ENCODE results near the gene CYP11A1.

DNA sequence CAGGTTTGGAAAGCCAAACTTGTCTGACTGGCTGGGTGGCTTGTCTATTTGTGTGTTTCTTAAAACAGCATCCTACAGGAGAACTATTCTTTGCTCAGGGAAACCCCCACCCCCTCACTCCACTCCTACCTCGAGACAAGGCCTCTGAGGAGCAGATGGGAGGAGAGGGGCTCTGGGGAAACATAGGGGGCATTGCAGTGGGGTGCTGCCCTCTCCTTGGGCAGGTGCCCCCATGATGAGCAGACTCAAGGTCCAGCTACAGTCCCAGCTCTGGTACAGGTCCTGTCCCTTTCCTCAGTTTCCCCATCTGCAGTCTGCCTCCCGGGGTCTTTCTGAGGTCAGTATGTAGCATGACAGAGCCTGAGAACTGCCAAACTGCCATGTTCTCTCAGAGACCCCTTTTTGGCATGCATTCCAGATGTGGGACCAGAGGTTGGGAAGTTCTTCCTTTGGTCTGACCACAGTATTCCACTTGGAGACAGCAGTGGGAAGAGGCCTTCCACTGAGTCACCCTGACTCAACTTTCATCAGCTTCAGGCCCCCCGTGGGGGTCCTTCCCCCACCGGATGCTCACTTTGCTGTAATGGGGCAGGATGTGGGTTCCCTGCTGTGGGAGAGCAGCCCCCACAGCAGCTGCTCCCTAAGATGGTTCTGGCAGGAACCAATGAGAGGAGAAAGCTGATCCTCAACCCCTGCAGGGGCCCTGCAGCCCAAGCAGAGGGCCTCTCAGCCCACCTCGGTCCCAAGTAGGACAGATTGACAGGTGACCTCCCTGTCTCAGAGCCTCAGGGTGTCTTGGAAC lies 32.3 kb upstream of the CYP11A1 start:
- TF ChIP-seq, protein P1, sequence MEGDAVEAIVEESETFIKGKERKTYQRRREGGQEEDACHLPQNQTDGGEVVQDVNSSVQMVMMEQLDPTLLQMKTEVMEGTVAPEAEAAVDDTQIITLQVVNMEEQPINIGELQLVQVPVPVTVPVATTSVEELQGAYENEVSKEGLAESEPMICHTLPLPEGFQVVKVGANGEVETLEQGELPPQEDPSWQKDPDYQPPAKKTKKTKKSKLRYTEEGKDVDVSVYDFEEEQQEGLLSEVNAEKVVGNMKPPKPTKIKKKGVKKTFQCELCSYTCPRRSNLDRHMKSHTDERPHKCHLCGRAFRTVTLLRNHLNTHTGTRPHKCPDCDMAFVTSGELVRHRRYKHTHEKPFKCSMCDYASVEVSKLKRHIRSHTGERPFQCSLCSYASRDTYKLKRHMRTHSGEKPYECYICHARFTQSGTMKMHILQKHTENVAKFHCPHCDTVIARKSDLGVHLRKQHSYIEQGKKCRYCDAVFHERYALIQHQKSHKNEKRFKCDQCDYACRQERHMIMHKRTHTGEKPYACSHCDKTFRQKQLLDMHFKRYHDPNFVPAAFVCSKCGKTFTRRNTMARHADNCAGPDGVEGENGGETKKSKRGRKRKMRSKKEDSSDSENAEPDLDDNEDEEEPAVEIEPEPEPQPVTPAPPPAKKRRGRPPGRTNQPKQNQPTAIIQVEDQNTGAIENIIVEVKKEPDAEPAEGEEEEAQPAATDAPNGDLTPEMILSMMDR (IDR thresholded peaks at IDR 0.05; ENCODE audit: low read length), result no peak
- TF ChIP-seq EZH2 (optimal IDR thresholded peaks at IDR 0.05; ENCODE audit: low read depth, low read length) (no peak), EZH2phosphoT487 (IDR thresholded peaks at IDR 0.05; ENCODE audit: low read length) (no peak)

Measured in MM.1S (cell line).